GM12891 (cell line): ENCODE measurements around the gene S100PBP.

ENCODE experiments used
- PAX5 ChIP-seq: IDR thresholded peaks from 2 replicates; pipeline ENCODE4 v1.6.1; 2011; ENCODE audit warnings: low read length, moderate library complexity, mild to moderate bottlenecking; ENCODE audit not compliant: insufficient read depth, severe bottlenecking
- POLR2A ChIP-seq: IDR thresholded peaks from 2 replicates; pipeline ENCODE4 v1.6.1; 2011; ENCODE audit warnings: low read depth, low read length, control low read depth
- POLR2AphosphoS5 ChIP-seq: IDR thresholded peaks from 2 replicates; pipeline ENCODE4 v1.6.1; 2011; ENCODE audit warnings: low read depth, low read length, control low read depth
- POU2F2 ChIP-seq: IDR thresholded peaks from 2 replicates; pipeline ENCODE4 v1.6.1; 2011; ENCODE audit warnings: low read depth, mild to moderate bottlenecking, control low read depth, low read length, moderate library complexity
- SPI1 ChIP-seq: IDR thresholded peaks from 2 replicates; pipeline ENCODE4 v1.6.1; 2011; ENCODE audit warnings: low read depth, low read length, control low read depth
- TAF1 ChIP-seq: IDR thresholded peaks from 2 replicates; pipeline ENCODE4 v1.6.1; 2011; ENCODE audit warnings: low read depth, low read length, control low read depth

- TF ChIP-seq POLR2AphosphoS5 (no peak), POLR2A (no peak), PAX5 (no peak), SPI1 (no peak), TAF1 (no peak), POU2F2 (no peak)
These were observed 86.7 kb downstream of the S100PBP start for GRCh38 chr1:32903991-32904785.
